Bronchial epithelial cell (primary cell): Measurements from ENCODE around the gene CCDC192. TPM values are rescaled to one million over a fixed set of nuclear protein-coding genes. Genes with fewer than 3 reads are reported as not detected.
A peak's percentile ranks its signal among the peaks of the same experiment; 100 is the strongest.

Source experiments
- DNase-seq: peaks from one replicate; pipeline ENCODE4 v3.0.0-alpha.2; 2010; ENCODE audit warnings: low read depth
- FAIRE-seq: peaks from 2 replicates; lab custom pipeline; 2011; peaks lifted over from hg19 to GRCh38; lab: Jason Lieb, UNC
- H3K27me3 ChIP-seq: 2 replicates; pipeline ENCODE4 v1.5.1; 2011; ENCODE audit warnings: low read length; ENCODE audit not compliant: control insufficient read depth, insufficient read depth
- H3K36me3 ChIP-seq: 2 replicates; pipeline ENCODE4 v1.5.1; 2011; ENCODE audit warnings: low read length; ENCODE audit not compliant: control insufficient read depth, insufficient read depth
- H3K4me3 ChIP-seq: 2 replicates; pipeline ENCODE4 v1.5.1; 2011; ENCODE audit warnings: mild to moderate bottlenecking, low read depth, low read length, control low read depth
- CTCF ChIP-seq: IDR thresholded peaks from 2 replicates; pipeline ENCODE4 v1.5.1; 2011; ENCODE audit warnings: mild to moderate bottlenecking, moderate library complexity, low read length, control low read depth, inconsistent platforms; ENCODE audit not compliant: insufficient read depth, severe bottlenecking
- total RNA-seq: library from RNA; depleted of rRNA; stranded (reverse); fragments of >200 nt; gene quantifications from 2 replicates; pipeline ENCODE4 v1.2.1, GENCODE V29; 2014

Gene CCDC192
- total RNA-seq, 1 donor from 2014 or later: not detected

- Histone ChIP-seq H3K27me3 (no peaks in the 10 kb centered on the region), H3K36me3 (no peaks in the 10 kb centered on the region), H3K4me3 (no peak overlapping the region)
- DNase-seq: no peak
- TF ChIP-seq CTCF: no peak
- FAIRE-seq: no peak
Measured at GRCh38 chr5:127680595-127680994, 22.6 kb upstream of the CCDC192 start.

DNA sequence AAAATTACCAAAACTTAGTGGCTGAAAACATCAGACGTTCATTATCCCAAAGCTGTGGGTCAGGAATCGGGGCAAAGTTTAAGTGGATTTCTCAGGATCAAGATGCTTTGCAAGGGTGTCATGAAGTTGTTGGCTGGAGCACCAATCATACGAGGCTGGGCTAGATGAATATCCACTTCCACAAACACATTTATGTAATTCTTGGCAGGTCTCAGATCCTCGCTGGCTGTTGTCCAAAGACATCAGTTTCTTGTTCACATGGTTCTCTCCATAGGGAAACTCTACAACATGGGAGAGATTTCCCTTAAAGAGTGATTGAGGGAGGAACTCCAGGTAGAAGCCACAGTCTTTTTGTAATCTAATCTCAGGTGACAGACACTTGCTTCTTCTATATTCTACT is 20.2 kb upstream of the CCDC192 start:
- Histone ChIP-seq H3K27me3 (no peaks in the 10 kb centered on the region), H3K36me3 (no peaks in the 10 kb centered on the region), H3K4me3 (no peak overlapping the region)
- FAIRE-seq (no peak), DNase-seq (no peak)
- TF ChIP-seq CTCF: no peak

GRCh38 chr5:127684726-127685467 is 18.3 kb upstream of the CCDC192 start:
- Histone ChIP-seq H3K4me3 (no peak overlapping the region), H3K27me3 (no peaks in the 10 kb centered on the region), H3K36me3 (no peaks in the 10 kb centered on the region)
- TF ChIP-seq CTCF: no peak
- DNase-seq: peak; percentile 25
- FAIRE-seq: no peak

DNA sequence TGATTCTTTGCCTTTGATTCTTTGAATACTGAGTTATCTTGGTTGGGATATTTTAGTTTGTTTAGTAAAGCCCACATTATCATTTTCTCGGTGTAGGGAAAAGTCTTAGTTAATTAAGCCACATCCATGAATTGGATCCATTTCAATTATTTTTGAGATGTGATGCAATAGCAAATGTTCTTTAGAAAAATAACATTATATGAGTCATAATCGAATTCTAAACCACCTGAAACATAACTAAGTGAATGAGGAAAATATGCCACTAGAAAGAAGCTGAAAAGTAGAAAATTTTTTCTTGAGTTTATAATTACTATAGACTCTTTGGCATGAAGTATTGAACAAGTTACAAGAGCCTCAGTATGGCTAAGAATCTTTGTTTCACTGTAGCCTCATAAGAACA is 17.5 kb upstream of the CCDC192 start:
- peak; percentile 47 for DNase-seq
- no peak for FAIRE-seq
- TF ChIP-seq CTCF: no peak
- no peaks in the 10 kb centered on the region for H3K36me3 ChIP-seq
- no peak overlapping the region for H3K4me3 ChIP-seq
- H3K27me3 ChIP-seq: no peaks in the 10 kb centered on the region

- H3K4me3 ChIP-seq: no peak overlapping the region
- H3K36me3 ChIP-seq: no peaks in the 10 kb centered on the region
- DNase-seq: no peak
- H3K27me3 ChIP-seq: no peaks in the 10 kb centered on the region
- no peak for TF ChIP-seq CTCF
- no peak for FAIRE-seq
Measured at GRCh38 chr5:127686424-127686823, 16.8 kb upstream of the CCDC192 start.
